ENCODE results near the gene KCTD2.

- peak in 1 of 7 experiments; percentile 1 for TF ChIP-seq CTCF (IDR thresholded peaks at IDR 0.05)
- peak in 2 of 4 donors; percentile 73 to 75 for TF ChIP-seq POLR2A (IDR thresholded peaks at IDR 0.05)
- no peak for TF ChIP-seq EP300 (IDR thresholded peaks at IDR 0.05)
Measured at GRCh38 chr17:75046407-75047289, at the start of gene KCTD2, which contains the start of gene ATP5PD.

Measured in stomach (tissue), 4 donors.